Duodenal mucosa (tissue), 2 donors: Measurements from ENCODE around the gene TBC1D5.

Experiments used
- H3K27ac ChIP-seq: one replicate; pipeline ENCODE4 v1.7.0; 2013; ENCODE audit warnings: low read depth, low read length
- H3K27me3 ChIP-seq, 2 donors: one replicate each; pipeline ENCODE4 v1.7.0; 2013; ENCODE audit warnings: low read length in 2 of 2, control low read depth in 1 of 2; ENCODE audit not compliant: insufficient read depth in 2 of 2, control insufficient read depth in 1 of 2
- H3K36me3 ChIP-seq, 2 donors: one replicate each; pipeline ENCODE4 v1.7.0; 2013; ENCODE audit warnings: low read length in 2 of 2, control low read depth in 1 of 2; ENCODE audit not compliant: insufficient read depth in 2 of 2, control insufficient read depth in 1 of 2
- H3K4me1 ChIP-seq, 2 donors: one replicate each; pipeline ENCODE4 v1.7.0; 2013; ENCODE audit warnings: low read length in 2 of 2, control low read depth in 1 of 2; ENCODE audit not compliant: insufficient read depth in 2 of 2, control insufficient read depth in 1 of 2
- H3K4me3 ChIP-seq, 2 donors: one replicate each; pipeline ENCODE4 v1.7.0; 2013; ENCODE audit warnings: low read length in 2 of 2, low read depth in 1 of 2
- H3K9ac ChIP-seq, 2 donors: one replicate each; pipeline ENCODE4 v1.7.0; 2013; ENCODE audit warnings: low read length in 2 of 2, low read depth in 1 of 2
- H3K9me3 ChIP-seq, 2 donors: one replicate each; pipeline ENCODE4 v1.7.0; 2013; ENCODE audit warnings: low read length in 2 of 2, control low read depth in 1 of 2; ENCODE audit not compliant: control insufficient read depth in 1 of 2

TBC1D5 gene

GRCh38 chr3:17288839-17289399, 453.5 kb downstream of the TBC1D5 start:
- Histone ChIP-seq H3K27me3 (no peaks in the 10 kb centered on the region), H3K9ac (no peak overlapping the region), H3K27ac (no peak overlapping the region), H3K36me3 (peaks cover 5% of the 10 kb centered on the region in 2 donors), H3K4me3 (no peak overlapping the region), H3K4me1 (no peaks in the 10 kb centered on the region), H3K9me3 (no peaks in the 10 kb centered on the region)

GRCh38 chr3:17287006-17287689, 455.3 kb downstream of the TBC1D5 start:
- H3K9ac ChIP-seq = no peak overlapping the region
- H3K36me3 ChIP-seq = peaks cover 5% of the 10 kb centered on the region in 2 donors
- H3K4me1 ChIP-seq = no peaks in the 10 kb centered on the region
- no peaks in the 10 kb centered on the region for H3K27me3 ChIP-seq
- H3K27ac ChIP-seq = no peak overlapping the region
- no peak overlapping the region for H3K4me3 ChIP-seq
- H3K9me3 ChIP-seq = no peaks in the 10 kb centered on the region

GRCh38 chr3:17278006-17278405, 464.4 kb downstream of the TBC1D5 start:
- Histone ChIP-seq H3K4me3 (no peak overlapping the region), H3K27me3 (no peaks in the 10 kb centered on the region), H3K36me3 (no peaks in the 10 kb centered on the region), H3K27ac (no peak overlapping the region), H3K9me3 (no peaks in the 10 kb centered on the region), H3K4me1 (no peaks in the 10 kb centered on the region), H3K9ac (no peak overlapping the region)

- H3K4me1 ChIP-seq = no peaks in the 10 kb centered on the region
- no peaks in the 10 kb centered on the region for H3K27me3 ChIP-seq
- H3K9me3 ChIP-seq = no peaks in the 10 kb centered on the region
- H3K9ac ChIP-seq = no peak overlapping the region
- H3K27ac ChIP-seq = no peak overlapping the region
- no peak overlapping the region for H3K4me3 ChIP-seq
- no peaks in the 10 kb centered on the region for H3K36me3 ChIP-seq
These were observed 475.6 kb downstream of the TBC1D5 start for GRCh38 chr3:17266846-17267245.

- no peak overlapping the region for H3K4me3 ChIP-seq
- H3K9me3 ChIP-seq = no peaks in the 10 kb centered on the region
These were observed 480.6 kb downstream of the TBC1D5 start for GRCh38 chr3:17261627-17262369.

GRCh38 chr3:17260257-17260656, 482.2 kb downstream of the TBC1D5 start:
- H3K9me3 ChIP-seq = no peaks in the 10 kb centered on the region
- H3K9ac ChIP-seq = no peak overlapping the region
- H3K27me3 ChIP-seq = no peaks in the 10 kb centered on the region
- H3K4me1 ChIP-seq = no peaks in the 10 kb centered on the region
- no peak overlapping the region for H3K4me3 ChIP-seq
- H3K27ac ChIP-seq = no peak overlapping the region
- H3K36me3 ChIP-seq = no peaks in the 10 kb centered on the region

More at GRCh38 chr3:17261627-17262369, 480.6 kb downstream of the TBC1D5 start:
- Histone ChIP-seq H3K4me1 (no peaks in the 10 kb centered on the region), H3K27ac (no peak overlapping the region), H3K27me3 (no peaks in the 10 kb centered on the region), H3K36me3 (no peaks in the 10 kb centered on the region), H3K9ac (no peak overlapping the region)

GRCh38 chr3:17259685-17260084, 482.7 kb downstream of the TBC1D5 start:
- Histone ChIP-seq H3K36me3 (no peaks in the 10 kb centered on the region), H3K4me1 (no peaks in the 10 kb centered on the region), H3K27me3 (no peaks in the 10 kb centered on the region), H3K9ac (no peak overlapping the region), H3K9me3 (no peaks in the 10 kb centered on the region), H3K27ac (no peak overlapping the region), H3K4me3 (no peak overlapping the region)

- Histone ChIP-seq H3K9ac (no peak overlapping the region), H3K4me3 (no peak overlapping the region)
These were observed 483.5 kb downstream of the TBC1D5 start for GRCh38 chr3:17258823-17259436.

GRCh38 chr3:17257269-17257668, 485.2 kb downstream of the TBC1D5 start:
- Histone ChIP-seq H3K9ac (no peak overlapping the region), H3K27ac (no peak overlapping the region), H3K9me3 (no peaks in the 10 kb centered on the region), H3K4me1 (no peaks in the 10 kb centered on the region), H3K4me3 (no peak overlapping the region), H3K36me3 (no peaks in the 10 kb centered on the region), H3K27me3 (no peaks in the 10 kb centered on the region)

More at GRCh38 chr3:17258823-17259436, 483.5 kb downstream of the TBC1D5 start:
- H3K36me3 ChIP-seq = no peaks in the 10 kb centered on the region
- H3K9me3 ChIP-seq = no peaks in the 10 kb centered on the region
- H3K4me1 ChIP-seq = no peaks in the 10 kb centered on the region
- H3K27me3 ChIP-seq = no peaks in the 10 kb centered on the region
- H3K27ac ChIP-seq = no peak overlapping the region

- Histone ChIP-seq H3K9ac (no peak overlapping the region), H3K27ac (no peak overlapping the region), H3K9me3 (no peaks in the 10 kb centered on the region), H3K27me3 (no peaks in the 10 kb centered on the region), H3K4me1 (no peaks in the 10 kb centered on the region), H3K4me3 (no peak overlapping the region), H3K36me3 (no peaks in the 10 kb centered on the region)
These were observed 498.8 kb downstream of the TBC1D5 start for GRCh38 chr3:17243621-17244020.
